AG09309 (cell line): ENCODE measurements around the gene JAZF1.
"Not testable (repeated sequence)": the region's sequence is repeated elsewhere in the genome, so short reads cannot be mapped to it uniquely, and the experiment has no call there.

ENCODE experiments used
- DNase-seq: peaks from one replicate; pipeline ENCODE4 v3.0.0-alpha.2; 2010; ENCODE audit warnings: low read depth
- H3K4me3 ChIP-seq: 2 replicates; pipeline ENCODE4 v1.5.1; 2011; ENCODE audit warnings: mild to moderate bottlenecking, low read depth, low read length, moderate library complexity; ENCODE audit not compliant: control insufficient read depth
- CTCF ChIP-seq: IDR thresholded peaks from 2 replicates; pipeline ENCODE4 v1.5.1; 2011; ENCODE audit warnings: mild to moderate bottlenecking, low read depth, low read length, inconsistent platforms; ENCODE audit not compliant: insufficient read depth, control insufficient read depth; ENCODE audit errors: missing control alignments

The JAZF1 gene

GRCh38 chr7:27929127-27929526 is 251.5 kb downstream of the JAZF1 start:
- peak; percentile 11 for TF ChIP-seq CTCF
- no peak for DNase-seq
- no peak overlapping the region for H3K4me3 ChIP-seq

GRCh38 chr7:27928001-27928400 is 252.6 kb downstream of the JAZF1 start:
- no peak for TF ChIP-seq CTCF
- no peak for DNase-seq
- H3K4me3 ChIP-seq = no peak overlapping the region

GRCh38 chr7:27925573-27926201 is 254.9 kb downstream of the JAZF1 start:
- no peak overlapping the region for H3K4me3 ChIP-seq
- no peak for DNase-seq
- no peak for TF ChIP-seq CTCF

GRCh38 chr7:27923642-27923980 is 257.0 kb downstream of the JAZF1 start:
- DNase-seq = no peak
- TF ChIP-seq CTCF = no peak
- no peak overlapping the region for H3K4me3 ChIP-seq

GRCh38 chr7:27922907-27923641 is 257.5 kb downstream of the JAZF1 start:
- H3K4me3 ChIP-seq = no peak overlapping the region
- TF ChIP-seq CTCF = no peak
- DNase-seq = no peak

- not testable (repeated sequence) for H3K4me3 ChIP-seq, DNase-seq
Observed at GRCh38 chr7:27922389-27922788, 258.2 kb downstream of the JAZF1 start.

- TF ChIP-seq CTCF = peak; percentile 56
- no peak overlapping the region for H3K4me3 ChIP-seq
- peak; percentile 94 for DNase-seq
Observed at GRCh38 chr7:27921081-27921836, 259.3 kb downstream of the JAZF1 start.
